ENCODE measurements around the gene SERPINA7. TPM values are rescaled to one million over a fixed set of nuclear protein-coding genes. Genes with fewer than 3 reads are reported as not detected.

The SERPINA7 gene, protein sequence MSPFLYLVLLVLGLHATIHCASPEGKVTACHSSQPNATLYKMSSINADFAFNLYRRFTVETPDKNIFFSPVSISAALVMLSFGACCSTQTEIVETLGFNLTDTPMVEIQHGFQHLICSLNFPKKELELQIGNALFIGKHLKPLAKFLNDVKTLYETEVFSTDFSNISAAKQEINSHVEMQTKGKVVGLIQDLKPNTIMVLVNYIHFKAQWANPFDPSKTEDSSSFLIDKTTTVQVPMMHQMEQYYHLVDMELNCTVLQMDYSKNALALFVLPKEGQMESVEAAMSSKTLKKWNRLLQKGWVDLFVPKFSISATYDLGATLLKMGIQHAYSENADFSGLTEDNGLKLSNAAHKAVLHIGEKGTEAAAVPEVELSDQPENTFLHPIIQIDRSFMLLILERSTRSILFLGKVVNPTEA
- total RNA-seq (under 1 TPM in 1 of 5 donors, not detected in 4; 0.16 TPM), total RNA-seq (0 reads per million in 29 experiments)
- total RNA-seq (2013) = not detected

DNA sequence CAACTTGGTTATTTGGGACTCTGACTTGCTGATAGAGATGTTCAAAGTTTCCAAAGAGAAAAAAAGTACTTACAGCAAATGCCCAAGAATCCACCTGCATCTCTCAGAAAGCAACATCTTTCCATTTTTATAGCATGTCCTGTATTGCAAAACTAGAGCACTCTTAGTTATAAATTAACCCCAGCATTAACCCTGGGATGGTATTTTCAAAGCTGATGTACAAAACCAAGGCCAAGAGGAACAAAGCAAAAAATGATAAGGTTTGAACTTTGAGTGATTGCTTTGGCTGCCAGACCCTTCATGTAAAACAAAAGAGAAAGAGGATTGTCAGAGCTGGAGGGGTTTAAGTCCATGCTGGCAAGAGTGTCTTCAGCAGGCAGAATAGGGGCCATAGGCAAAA lies at the start of gene SERPINA7:
SERPINA7 (minus strand) TSS at position 103 of the 400 bp plus-strand sequence. CDS start 1,669 bp downstream, outside the sequence.
- no peaks in the 10 kb centered on the region for H3K4me1 Mint-ChIP-seq
- DNase-seq (no peak), ATAC-seq (replicated peaks in 1 of 4) (no peak)
- no peaks in the 10 kb centered on the region for H3K36me3 ChIP-seq (ENCODE audit: control insufficient read depth in 2 of 2, extremely low read depth in 1 of 2, insufficient read depth in 1 of 2, low read length in 1 of 2)
- no peak within 1 kb of the TSS for H3K27ac ChIP-seq (ENCODE audit: low read length)
- H3K9me3 Mint-ChIP-seq = no peaks in the 10 kb centered on the region
- CTCF ChIA-PET = no interaction called here
- H3K27ac Mint-ChIP-seq = no peak within 1 kb of the TSS
- no peak within 1 kb of the TSS for H3K4me3 Mint-ChIP-seq
- no peaks in the 10 kb centered on the region for H3K36me3 Mint-ChIP-seq
- POLR2A ChIA-PET = no interaction called here
- H3K27me3 ChIP-seq (replicated peaks in 1 of 2; ENCODE audit: control insufficient read depth in 2 of 2, extremely low read depth in 1 of 2, insufficient read depth in 2 of 2, low read length in 1 of 2) = no peaks in the 10 kb centered on the region
- no peaks in the 10 kb centered on the region for H3K9me3 ChIP-seq
- no peak within 1 kb of the TSS for H3K4me3 ChIP-seq (ENCODE audit: control insufficient read depth in 1 of 2, extremely low read depth in 1 of 2, low read length in 1 of 2)
- H3K27me3 Mint-ChIP-seq = peaks cover 0 to 24% of the 10 kb centered on the region in 2 donors
- no peaks in the 10 kb centered on the region for H3K4me1 ChIP-seq (ENCODE audit: control insufficient read depth in 1 of 2, extremely low read depth in 1 of 2, insufficient read depth in 2 of 2, low read length in 2 of 2)

- peaks cover 1 to 9% of the 10 kb centered on the region in 2 donors for H3K27me3 Mint-ChIP-seq
- Histone ChIP-seq H3K4me3 (ENCODE audit: control insufficient read depth in 1 of 2, extremely low read depth in 1 of 2, low read length in 1 of 2) (no peak overlapping the region), H3K9me3 (no peaks in the 10 kb centered on the region), H3K4me1 (ENCODE audit: control insufficient read depth in 1 of 2, extremely low read depth in 1 of 2, insufficient read depth in 2 of 2, low read length in 2 of 2) (no peaks in the 10 kb centered on the region), H3K27me3 (replicated peaks in 1 of 2; ENCODE audit: control insufficient read depth in 2 of 2, extremely low read depth in 1 of 2, insufficient read depth in 2 of 2, low read length in 1 of 2) (no peaks in the 10 kb centered on the region), H3K27ac (ENCODE audit: low read length) (no peak overlapping the region), H3K36me3 (ENCODE audit: control insufficient read depth in 2 of 2, extremely low read depth in 1 of 2, insufficient read depth in 1 of 2, low read length in 1 of 2) (no peaks in the 10 kb centered on the region)
- peaks cover 0 to 3% (median 0%) of the 10 kb centered on the region in 3 donors for H3K9me3 Mint-ChIP-seq
- no peaks in the 10 kb centered on the region for H3K4me1 Mint-ChIP-seq
- no peak overlapping the region for H3K4me3 Mint-ChIP-seq
- no peak overlapping the region for H3K27ac Mint-ChIP-seq
- ATAC-seq (replicated peaks in 1 of 4) (no peak), DNase-seq (no peak)
- WGBS (ENCODE audit: insufficient coverage) = no CpG with 5 or more reads among the region's 3 CpGs
- no peaks in the 10 kb centered on the region for H3K36me3 Mint-ChIP-seq
- ChIA-PET CTCF (no interaction called here), POLR2A (no interaction called here)
Observed at GRCh38 chrX:106069048-106069447, 30.5 kb upstream of the SERPINA7 start.

GRCh38 chrX:106050054-106050453 lies 11.5 kb upstream of the SERPINA7 start:
- no peak for DNase-seq
- Mint-ChIP-seq H3K36me3 (no peaks in the 10 kb centered on the region), H3K27me3 (peaks cover 0 to 12% of the 10 kb centered on the region in 2 donors), H3K4me1 (no peaks in the 10 kb centered on the region), H3K4me3 (no peak overlapping the region), H3K9me3 (peaks cover 0 to 4% (median 0%) of the 10 kb centered on the region in 3 donors), H3K27ac (no peak overlapping the region)
- WGBS (ENCODE audit: insufficient coverage) = no CpG with 5 or more reads among the region's 1 CpG
- Histone ChIP-seq H3K27me3 (replicated peaks in 1 of 2; ENCODE audit: control insufficient read depth in 2 of 2, extremely low read depth in 1 of 2, insufficient read depth in 2 of 2, low read length in 1 of 2) (no peaks in the 10 kb centered on the region), H3K9me3 (no peaks in the 10 kb centered on the region), H3K4me3 (ENCODE audit: control insufficient read depth in 1 of 2, extremely low read depth in 1 of 2, low read length in 1 of 2) (no peak overlapping the region), H3K36me3 (ENCODE audit: control insufficient read depth in 2 of 2, extremely low read depth in 1 of 2, insufficient read depth in 1 of 2, low read length in 1 of 2) (no peaks in the 10 kb centered on the region), H3K4me1 (ENCODE audit: control insufficient read depth in 1 of 2, extremely low read depth in 1 of 2, insufficient read depth in 2 of 2, low read length in 2 of 2) (no peaks in the 10 kb centered on the region), H3K27ac (ENCODE audit: low read length) (no peak overlapping the region)
- no peak for ATAC-seq (replicated peaks in 1 of 4)
- CTCF ChIA-PET = no interaction called here
- POLR2A ChIA-PET = no interaction called here

- H3K4me3 ChIP-seq (ENCODE audit: control insufficient read depth in 1 of 2, extremely low read depth in 1 of 2, low read length in 1 of 2) = no peak overlapping the region
- ChIA-PET POLR2A (no interaction called here), CTCF (no interaction called here)
- Mint-ChIP-seq H3K36me3 (no peaks in the 10 kb centered on the region), H3K9me3 (no peaks in the 10 kb centered on the region), H3K4me3 (no peak overlapping the region), H3K27me3 (peaks cover 0 to 25% of the 10 kb centered on the region in 2 donors), H3K27ac (no peak overlapping the region), H3K4me1 (no peaks in the 10 kb centered on the region)
- ATAC-seq (replicated peaks in 1 of 4) = no peak
- no CpG with 5 or more reads among the region's 2 CpGs for WGBS (ENCODE audit: insufficient coverage)
- no peak overlapping the region for H3K27ac ChIP-seq (ENCODE audit: low read length)
- H3K36me3 ChIP-seq (ENCODE audit: control insufficient read depth in 2 of 2, extremely low read depth in 1 of 2, insufficient read depth in 1 of 2, low read length in 1 of 2) = no peaks in the 10 kb centered on the region
- no peaks in the 10 kb centered on the region for H3K27me3 ChIP-seq (replicated peaks in 1 of 2; ENCODE audit: control insufficient read depth in 2 of 2, extremely low read depth in 1 of 2, insufficient read depth in 2 of 2, low read length in 1 of 2)
- no peaks in the 10 kb centered on the region for H3K4me1 ChIP-seq (ENCODE audit: control insufficient read depth in 1 of 2, extremely low read depth in 1 of 2, insufficient read depth in 2 of 2, low read length in 2 of 2)
- no peak for DNase-seq
- no peaks in the 10 kb centered on the region for H3K9me3 ChIP-seq
Observed at GRCh38 chrX:106042296-106042695, 3.8 kb upstream of the SERPINA7 start.

- Mint-ChIP-seq H3K4me3 (no peak overlapping the region), H3K4me1 (no peaks in the 10 kb centered on the region), H3K27me3 (peaks cover 0 to 20% of the 10 kb centered on the region in 2 donors), H3K36me3 (no peaks in the 10 kb centered on the region), H3K9me3 (no peaks in the 10 kb centered on the region), H3K27ac (no peak overlapping the region)
- no peaks in the 10 kb centered on the region for H3K9me3 ChIP-seq
- ChIA-PET POLR2A (no interaction called here), CTCF (no interaction called here)
- no peak overlapping the region for H3K4me3 ChIP-seq (ENCODE audit: control insufficient read depth in 1 of 2, extremely low read depth in 1 of 2, low read length in 1 of 2)
- DNase-seq = no peak
- H3K4me1 ChIP-seq (ENCODE audit: control insufficient read depth in 1 of 2, extremely low read depth in 1 of 2, insufficient read depth in 2 of 2, low read length in 2 of 2) = no peaks in the 10 kb centered on the region
- WGBS (ENCODE audit: insufficient coverage) = no CpG with 5 or more reads among the region's 4 CpGs
- H3K36me3 ChIP-seq (ENCODE audit: control insufficient read depth in 2 of 2, extremely low read depth in 1 of 2, insufficient read depth in 1 of 2, low read length in 1 of 2) = no peaks in the 10 kb centered on the region
- H3K27ac ChIP-seq (ENCODE audit: low read length) = no peak overlapping the region
- ATAC-seq (replicated peaks in 1 of 4) = no peak
- H3K27me3 ChIP-seq (replicated peaks in 1 of 2; ENCODE audit: control insufficient read depth in 2 of 2, extremely low read depth in 1 of 2, insufficient read depth in 2 of 2, low read length in 1 of 2) = no peaks in the 10 kb centered on the region
Observed at GRCh38 chrX:106040861-106041260, 2.3 kb upstream of the SERPINA7 start.

- WGBS (ENCODE audit: insufficient coverage) = no CpG with 5 or more reads among the region's 2 CpGs
- CTCF ChIA-PET = no interaction called here
- no peak for ATAC-seq (replicated peaks in 1 of 4)
Observed at GRCh38 chrX:106039920-106040319, 1.4 kb upstream of the SERPINA7 start.

More at GRCh38 chrX:106039920-106040319, 1.4 kb upstream of the SERPINA7 start:
- Mint-ChIP-seq H3K36me3 (no peaks in the 10 kb centered on the region), H3K4me3 (no peak overlapping the region), H3K4me1 (no peaks in the 10 kb centered on the region), H3K9me3 (no peaks in the 10 kb centered on the region), H3K27me3 (peaks cover 0 to 24% of the 10 kb centered on the region in 2 donors), H3K27ac (no peak overlapping the region)
- DNase-seq = no peak
- no peak overlapping the region for H3K27ac ChIP-seq (ENCODE audit: low read length)
- no peaks in the 10 kb centered on the region for H3K9me3 ChIP-seq
- H3K4me3 ChIP-seq (ENCODE audit: control insufficient read depth in 1 of 2, extremely low read depth in 1 of 2, low read length in 1 of 2) = no peak overlapping the region
- POLR2A ChIA-PET = no interaction called here
- no peaks in the 10 kb centered on the region for H3K36me3 ChIP-seq (ENCODE audit: control insufficient read depth in 2 of 2, extremely low read depth in 1 of 2, insufficient read depth in 1 of 2, low read length in 1 of 2)
- H3K27me3 ChIP-seq (replicated peaks in 1 of 2; ENCODE audit: control insufficient read depth in 2 of 2, extremely low read depth in 1 of 2, insufficient read depth in 2 of 2, low read length in 1 of 2) = no peaks in the 10 kb centered on the region
- no peaks in the 10 kb centered on the region for H3K4me1 ChIP-seq (ENCODE audit: control insufficient read depth in 1 of 2, extremely low read depth in 1 of 2, insufficient read depth in 2 of 2, low read length in 2 of 2)
